ENCODE data around the gene SOCS1. TPM values are rescaled to one million over a fixed set of nuclear protein-coding genes. Genes with fewer than 3 reads are reported as not detected.

Gene SOCS1
- total RNA-seq, 1 experiment from 2014 or later, result 2.6 TPM

DNA sequence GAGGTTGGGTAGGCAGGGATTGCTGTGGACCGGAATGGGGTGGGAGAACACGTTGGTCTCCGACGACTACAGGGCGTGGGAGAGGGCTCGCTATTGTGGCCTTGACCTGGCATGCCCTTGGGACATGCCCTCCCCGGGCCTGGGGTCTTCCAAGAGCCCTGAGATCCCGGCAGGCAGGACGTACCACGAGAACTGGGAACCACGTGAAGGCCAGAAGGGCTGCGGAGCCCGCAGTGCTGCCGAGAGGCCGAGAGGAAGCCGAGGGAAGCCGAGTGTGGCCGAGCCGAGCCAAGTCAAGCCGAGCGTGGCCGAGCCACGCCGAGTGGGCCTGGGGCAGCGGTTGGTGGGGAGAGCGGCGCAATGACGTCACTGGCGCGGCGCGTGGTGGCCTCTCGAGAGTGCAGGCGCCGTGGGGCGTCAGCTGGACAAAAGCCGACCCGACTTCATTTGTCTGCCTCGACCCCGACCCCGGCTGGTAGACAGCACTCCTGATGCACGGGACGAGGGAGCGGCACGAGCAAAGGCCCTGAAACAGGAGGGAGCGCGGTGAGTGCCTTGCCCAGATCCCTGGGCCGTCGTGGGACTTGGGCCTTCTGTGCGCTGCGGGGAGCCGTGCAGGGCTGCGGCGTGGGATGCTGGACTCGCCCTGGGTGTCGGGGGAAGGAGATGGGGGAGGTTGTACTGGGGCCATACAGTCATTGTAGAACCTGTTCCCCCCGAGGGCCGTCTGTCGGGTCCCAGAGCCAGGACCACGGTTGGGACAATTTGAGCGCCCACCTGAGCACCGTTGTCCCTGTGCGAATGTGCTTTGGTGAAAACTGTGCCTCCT, 6.6 kb downstream of the SOCS1 start:
- intact Hi-C loops (cut with micrococcal nuclease; ENCODE audit: unreplicated experiment), result no loop called here
- CTCF ChIA-PET, result no interaction called here
- no peak for DNase-seq (ENCODE audit: low spot score)
- BruUV-seq (replicated peaks), result no TSS peak
- Histone ChIP-seq H3K9me3 (ENCODE audit: low read depth, low read length, poor library complexity, severe bottlenecking) (no peaks in the 10 kb centered on the region), H3K27ac (ENCODE audit: low read depth, low read length, poor library complexity, severe bottlenecking) (no peak overlapping the region), H3K36me3 (ENCODE audit: insufficient read depth, low read length, poor library complexity, severe bottlenecking) (no peaks in the 10 kb centered on the region), H3K4me3 (ENCODE audit: low read depth, low read length, poor library complexity, severe bottlenecking) (no peak overlapping the region), H3K27me3 (replicated peaks; ENCODE audit: insufficient read depth, low read depth, low read length, poor library complexity) (peaks cover 6% of the 10 kb centered on the region), H3K4me1 (ENCODE audit: insufficient read depth, low read length, poor library complexity, severe bottlenecking) (peaks cover under 1% of the 10 kb centered on the region)
- POLR2A ChIA-PET (ENCODE audit: low non-redundant PET), result no interaction called here
- TF ChIP-seq EZH2 (IDR thresholded peaks at IDR 0.05; ENCODE audit: borderline replicate concordance, low read depth, low read length, poor library complexity, severe bottlenecking), result no peak
- TF ChIP-seq, protein P1, sequence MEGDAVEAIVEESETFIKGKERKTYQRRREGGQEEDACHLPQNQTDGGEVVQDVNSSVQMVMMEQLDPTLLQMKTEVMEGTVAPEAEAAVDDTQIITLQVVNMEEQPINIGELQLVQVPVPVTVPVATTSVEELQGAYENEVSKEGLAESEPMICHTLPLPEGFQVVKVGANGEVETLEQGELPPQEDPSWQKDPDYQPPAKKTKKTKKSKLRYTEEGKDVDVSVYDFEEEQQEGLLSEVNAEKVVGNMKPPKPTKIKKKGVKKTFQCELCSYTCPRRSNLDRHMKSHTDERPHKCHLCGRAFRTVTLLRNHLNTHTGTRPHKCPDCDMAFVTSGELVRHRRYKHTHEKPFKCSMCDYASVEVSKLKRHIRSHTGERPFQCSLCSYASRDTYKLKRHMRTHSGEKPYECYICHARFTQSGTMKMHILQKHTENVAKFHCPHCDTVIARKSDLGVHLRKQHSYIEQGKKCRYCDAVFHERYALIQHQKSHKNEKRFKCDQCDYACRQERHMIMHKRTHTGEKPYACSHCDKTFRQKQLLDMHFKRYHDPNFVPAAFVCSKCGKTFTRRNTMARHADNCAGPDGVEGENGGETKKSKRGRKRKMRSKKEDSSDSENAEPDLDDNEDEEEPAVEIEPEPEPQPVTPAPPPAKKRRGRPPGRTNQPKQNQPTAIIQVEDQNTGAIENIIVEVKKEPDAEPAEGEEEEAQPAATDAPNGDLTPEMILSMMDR (conservative IDR thresholded peaks at IDR 0.05; ENCODE audit: low read depth, low read length), result no peak

DNA sequence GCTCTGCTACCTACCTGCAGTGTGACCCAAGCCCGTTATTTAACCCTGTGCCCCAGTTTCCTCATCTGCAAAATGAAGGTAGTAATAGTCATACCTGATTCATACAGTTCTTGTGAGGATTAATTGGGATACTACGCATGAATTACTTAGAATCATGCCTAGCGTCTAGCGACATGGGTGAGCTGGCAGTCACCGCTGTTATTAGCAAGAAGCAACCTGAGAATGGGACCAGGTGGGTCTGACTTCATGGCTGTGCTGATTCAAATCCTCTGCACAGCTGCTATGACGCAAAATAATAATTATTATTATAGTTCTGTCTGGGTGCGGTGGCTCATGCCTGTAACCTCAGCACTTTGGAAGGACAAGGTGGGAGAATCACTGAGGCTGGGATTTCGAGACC, 7.9 kb downstream of the SOCS1 start:
- intact Hi-C loops (cut with micrococcal nuclease; ENCODE audit: unreplicated experiment), result no loop called here
- Histone ChIP-seq H3K27me3 (replicated peaks; ENCODE audit: insufficient read depth, low read depth, low read length, poor library complexity) (no peaks in the 10 kb centered on the region), H3K9me3 (ENCODE audit: low read depth, low read length, poor library complexity, severe bottlenecking) (no peaks in the 10 kb centered on the region), H3K36me3 (ENCODE audit: insufficient read depth, low read length, poor library complexity, severe bottlenecking) (no peaks in the 10 kb centered on the region), H3K27ac (ENCODE audit: low read depth, low read length, poor library complexity, severe bottlenecking) (no peak overlapping the region), H3K4me3 (ENCODE audit: low read depth, low read length, poor library complexity, severe bottlenecking) (no peak overlapping the region), H3K4me1 (ENCODE audit: insufficient read depth, low read length, poor library complexity, severe bottlenecking) (no peaks in the 10 kb centered on the region)
- POLR2A ChIA-PET (ENCODE audit: low non-redundant PET), result no interaction called here
- no TSS peak for BruUV-seq (replicated peaks)
- TF ChIP-seq, protein P1 (conservative IDR thresholded peaks at IDR 0.05; ENCODE audit: low read depth, low read length), result no peak
- TF ChIP-seq EZH2 (IDR thresholded peaks at IDR 0.05; ENCODE audit: borderline replicate concordance, low read depth, low read length, poor library complexity, severe bottlenecking), result no peak
- CTCF ChIA-PET, result interaction anchor here (0.6 kb wide), 1 partner anchor 408 kb away, joined by 5 read pairs; no protein-coding TSS in a partner anchor
- DNase-seq (ENCODE audit: low spot score), result no peak

DNA sequence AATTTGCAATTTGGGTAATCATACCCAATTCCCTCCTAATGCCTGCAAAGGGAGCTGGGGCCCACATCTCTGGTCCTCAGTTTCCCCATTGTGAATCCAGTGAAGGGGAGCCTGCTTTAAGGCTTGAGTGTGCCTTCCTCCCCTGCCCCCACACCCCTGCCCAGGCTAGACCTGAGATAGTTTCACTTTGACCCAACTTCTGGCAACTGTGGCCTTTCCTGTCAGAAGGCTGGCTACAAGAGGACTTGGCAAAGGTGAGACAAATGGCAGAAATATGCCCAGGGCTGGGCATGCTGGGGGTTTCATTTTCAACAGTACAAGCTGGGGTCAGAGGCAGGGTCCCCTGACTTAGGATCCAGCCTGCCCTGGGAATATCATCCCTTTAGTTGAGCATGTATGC, 10.0 kb downstream of the SOCS1 start:
- CTCF ChIA-PET, result no interaction called here
- no TSS peak for BruUV-seq (replicated peaks)

More for the DNA sequence above, 10.0 kb downstream of the SOCS1 start:
- no peaks in the 10 kb centered on the region for H3K4me1 ChIP-seq (ENCODE audit: insufficient read depth, low read length, poor library complexity, severe bottlenecking)
- POLR2A ChIA-PET (ENCODE audit: low non-redundant PET), result interaction anchor here (0.6 kb wide), 1 partner anchor 67 kb away, joined by 6 read pairs; no protein-coding TSS in a partner anchor
- H3K27me3 ChIP-seq (replicated peaks; ENCODE audit: insufficient read depth, low read depth, low read length, poor library complexity), result no peaks in the 10 kb centered on the region
- intact Hi-C loops (cut with micrococcal nuclease; ENCODE audit: unreplicated experiment), result no loop called here
- no peak overlapping the region for H3K27ac ChIP-seq (ENCODE audit: low read depth, low read length, poor library complexity, severe bottlenecking)
- no peak overlapping the region for H3K4me3 ChIP-seq (ENCODE audit: low read depth, low read length, poor library complexity, severe bottlenecking)
- no peak for DNase-seq (ENCODE audit: low spot score)
- H3K36me3 ChIP-seq (ENCODE audit: insufficient read depth, low read length, poor library complexity, severe bottlenecking), result no peaks in the 10 kb centered on the region
- no peaks in the 10 kb centered on the region for H3K9me3 ChIP-seq (ENCODE audit: low read depth, low read length, poor library complexity, severe bottlenecking)
- no peak for TF ChIP-seq EZH2 (IDR thresholded peaks at IDR 0.05; ENCODE audit: borderline replicate concordance, low read depth, low read length, poor library complexity, severe bottlenecking)
- TF ChIP-seq, protein P1 (conservative IDR thresholded peaks at IDR 0.05; ENCODE audit: low read depth, low read length), result no peak

All from A673 (cell line).